PC-9 (cell line): ENCODE data around the gene PTPRD. TPM values are rescaled to one million over a fixed set of nuclear protein-coding genes. Genes with fewer than 3 reads are reported as not detected.

Source experiments
- BruUV-seq: library from RNA; stranded (reverse); fragments of 400-500 nt; replicated peaks from 2 replicates; lab custom pipeline; 2021; lab: Mats Ljungman, UMichigan
- CTCF ChIA-PET: fragments of 300-600 bp; sonication (Branson Sonifier 250); formaldehyde crosslinking; loops from one replicate; lab custom pipeline; 2022; ENCODE audit warnings: antibody characterized with exemption; lab: Charles Lee
- POLR2A ChIA-PET: fragments of 300-600 bp; sonication (Branson Sonifier 250); formaldehyde crosslinking; loops from one replicate; lab custom pipeline; 2022; ENCODE audit warnings: antibody characterized with exemption; ENCODE audit not compliant: unreplicated experiment; lab: Charles Lee
- DNase-seq, 2 experiments: peaks; one replicate each; pipeline versions ENCODE4 v3.0.0 to v3.0.0-alpha.2; 2015 to 2022; ENCODE audit warnings: mixed read lengths in 1 of 2
- H2AFZ ChIP-seq: fragments of 200-600 bp; sonication (generic); 2 replicates; pipeline ENCODE4 v1.8.1; 2017; ENCODE audit warnings: antibody characterized with exemption
- H3F3A ChIP-seq: fragments of 200-600 bp; sonication (generic); 2 replicates; pipeline ENCODE4 v1.8.1; 2017; ENCODE audit warnings: antibody characterized with exemption, mild to moderate bottlenecking, low read depth; ENCODE audit not compliant: insufficient read depth
- H3K27ac ChIP-seq: fragments of 200-600 bp; sonication (generic); 2 replicates; pipeline ENCODE4 v1.6.1; 2016; ENCODE audit warnings: mixed run types
- H3K27me3 ChIP-seq: fragments of 200-600 bp; sonication (generic); 2 replicates; pipeline ENCODE4 v1.6.1; 2016; ENCODE audit warnings: low read depth, mixed run types; ENCODE audit not compliant: insufficient read depth
- H3K36me3 ChIP-seq: fragments of 200-600 bp; sonication (generic); 2 replicates; pipeline ENCODE4 v1.6.1; 2016; ENCODE audit warnings: low read depth, mixed run types
- H3K4me1 ChIP-seq: fragments of 200-600 bp; sonication (generic); replicated peaks from 2 replicates; pipeline ENCODE4 v1.6.1; 2016; ENCODE audit warnings: mixed run types; ENCODE audit not compliant: insufficient read depth
- H3K4me2 ChIP-seq: fragments of 200-600 bp; sonication (generic); 2 replicates; pipeline ENCODE4 v1.6.1; 2017; ENCODE audit warnings: mixed run types
- H3K4me3 ChIP-seq: fragments of 200-600 bp; sonication (generic); 2 replicates; pipeline ENCODE4 v1.6.1; 2016; ENCODE audit warnings: mixed run types
- H3K79me2 ChIP-seq: fragments of 200-600 bp; sonication (generic); 2 replicates; pipeline ENCODE4 v1.6.1; 2017; ENCODE audit warnings: low read depth, mixed run types
- H3K9me2 ChIP-seq: fragments of 200-600 bp; sonication (generic); 2 replicates; pipeline ENCODE4 v1.8.1; 2017; ENCODE audit warnings: mild to moderate bottlenecking; ENCODE audit not compliant: insufficient read depth
- H3K9me3 ChIP-seq: fragments of 200-600 bp; sonication (generic); 2 replicates; pipeline ENCODE4 v1.8.1; 2016; ENCODE audit warnings: low read depth; ENCODE audit not compliant: insufficient read depth
- H4K20me1 ChIP-seq: fragments of 200-600 bp; sonication (generic); 2 replicates; pipeline ENCODE4 v1.8.1; 2017; ENCODE audit not compliant: insufficient read depth
- EZH2 ChIP-seq: fragments of 200-600 bp; sonication (generic); IDR thresholded peaks from 2 replicates; pipeline ENCODE4 v1.8.0; 2017; ENCODE audit warnings: antibody characterized with exemption, low read depth
- intact Hi-C: fragments of 100-400 bp; cut with micrococcal nuclease; formaldehyde crosslinking; loops from one replicate; pipeline ENCODE4 v1.10.0; 2022; ENCODE audit not compliant: unreplicated experiment
- total RNA-seq: library from RNA; stranded (reverse); gene quantifications from 2 replicates; pipeline ENCODE4 v1.2.3, GENCODE V29; 2021
- TF ChIP-seq, protein P1 (sequence below): fragments of 200-600 bp; sonication (generic); conservative IDR thresholded peaks from 2 replicates; pipeline ENCODE4 v1.6.1; 2017; ENCODE audit warnings: mixed run types, antibody characterized with exemption, mild to moderate bottlenecking, moderate library complexity

The PTPRD gene
- total RNA-seq, 1 experiment from 2014 or later = not detected

DNA sequence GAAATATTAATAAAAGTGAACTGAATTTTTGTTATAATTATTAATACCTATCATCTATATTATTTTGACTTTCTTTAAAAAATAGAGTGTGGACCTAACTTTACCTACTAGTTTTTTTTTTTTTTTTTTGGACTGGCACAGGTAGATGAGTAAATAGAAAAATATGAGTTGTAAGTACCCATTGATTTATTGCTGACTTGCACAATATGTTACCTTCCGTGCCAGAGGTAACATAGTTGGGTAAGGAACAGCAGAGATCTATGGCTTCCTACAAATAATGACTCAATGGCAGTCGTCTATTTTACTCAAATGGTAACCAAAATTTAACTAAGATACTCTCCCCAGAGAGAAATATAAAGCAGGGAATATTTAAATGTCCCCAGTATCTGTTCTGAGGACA lies 1212.8 kb downstream of the PTPRD start:
- H4K20me1 ChIP-seq = no peaks in the 10 kb centered on the region
- no peak for DNase-seq
- no peak overlapping the region for H3K27ac ChIP-seq
- no peaks in the 10 kb centered on the region for H3K36me3 ChIP-seq
- H3K4me1 ChIP-seq = no peaks in the 10 kb centered on the region
- ChIA-PET CTCF (no interaction called here), POLR2A (no interaction called here)
- TF ChIP-seq, protein P1, sequence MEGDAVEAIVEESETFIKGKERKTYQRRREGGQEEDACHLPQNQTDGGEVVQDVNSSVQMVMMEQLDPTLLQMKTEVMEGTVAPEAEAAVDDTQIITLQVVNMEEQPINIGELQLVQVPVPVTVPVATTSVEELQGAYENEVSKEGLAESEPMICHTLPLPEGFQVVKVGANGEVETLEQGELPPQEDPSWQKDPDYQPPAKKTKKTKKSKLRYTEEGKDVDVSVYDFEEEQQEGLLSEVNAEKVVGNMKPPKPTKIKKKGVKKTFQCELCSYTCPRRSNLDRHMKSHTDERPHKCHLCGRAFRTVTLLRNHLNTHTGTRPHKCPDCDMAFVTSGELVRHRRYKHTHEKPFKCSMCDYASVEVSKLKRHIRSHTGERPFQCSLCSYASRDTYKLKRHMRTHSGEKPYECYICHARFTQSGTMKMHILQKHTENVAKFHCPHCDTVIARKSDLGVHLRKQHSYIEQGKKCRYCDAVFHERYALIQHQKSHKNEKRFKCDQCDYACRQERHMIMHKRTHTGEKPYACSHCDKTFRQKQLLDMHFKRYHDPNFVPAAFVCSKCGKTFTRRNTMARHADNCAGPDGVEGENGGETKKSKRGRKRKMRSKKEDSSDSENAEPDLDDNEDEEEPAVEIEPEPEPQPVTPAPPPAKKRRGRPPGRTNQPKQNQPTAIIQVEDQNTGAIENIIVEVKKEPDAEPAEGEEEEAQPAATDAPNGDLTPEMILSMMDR = no peak
- intact Hi-C loops = no loop called here
- H3K9me2 ChIP-seq = no peaks in the 10 kb centered on the region
- H2AFZ ChIP-seq = no peak overlapping the region
- no peaks in the 10 kb centered on the region for H3K79me2 ChIP-seq
- no peak overlapping the region for H3K4me3 ChIP-seq
- H3K9me3 ChIP-seq = no peaks in the 10 kb centered on the region
- no peaks in the 10 kb centered on the region for H3K27me3 ChIP-seq
- H3K4me2 ChIP-seq = no peak overlapping the region
- H3F3A ChIP-seq = no peaks in the 10 kb centered on the region
- BruUV-seq = no TSS peak

DNA sequence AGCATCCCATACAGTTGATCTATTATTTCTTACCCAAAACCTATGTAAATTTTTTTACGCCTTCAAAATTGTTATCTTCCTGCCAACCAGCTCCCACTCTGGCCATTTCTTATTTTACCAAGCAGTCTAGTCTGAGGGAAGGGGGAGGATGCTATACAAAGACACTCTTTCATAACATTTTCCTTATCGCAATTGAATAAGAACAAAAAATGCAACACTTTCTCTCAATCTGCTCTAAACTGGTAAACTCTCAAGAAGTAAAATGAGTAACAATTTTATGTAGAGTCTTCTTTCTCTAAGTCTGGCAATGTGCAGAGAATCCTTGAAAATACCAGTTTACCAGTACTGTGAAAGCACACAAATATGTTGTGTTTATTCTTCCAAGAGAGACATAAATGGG lies 1216.3 kb downstream of the PTPRD start:
- Histone ChIP-seq H4K20me1 (no peaks in the 10 kb centered on the region), H3K4me2 (no peak overlapping the region), H3K27me3 (no peaks in the 10 kb centered on the region), H3F3A (no peaks in the 10 kb centered on the region), H3K9me2 (no peaks in the 10 kb centered on the region), H2AFZ (no peak overlapping the region), H3K4me1 (no peaks in the 10 kb centered on the region), H3K79me2 (no peaks in the 10 kb centered on the region), H3K4me3 (no peak overlapping the region), H3K9me3 (no peaks in the 10 kb centered on the region), H3K27ac (no peak overlapping the region), H3K36me3 (no peaks in the 10 kb centered on the region)
- DNase-seq = no peak
- BruUV-seq = no TSS peak
- no peak for TF ChIP-seq EZH2
- TF ChIP-seq, protein P1 = no peak
- intact Hi-C loops = no loop called here
- POLR2A ChIA-PET = no interaction called here
- CTCF ChIA-PET = no interaction called here

DNA sequence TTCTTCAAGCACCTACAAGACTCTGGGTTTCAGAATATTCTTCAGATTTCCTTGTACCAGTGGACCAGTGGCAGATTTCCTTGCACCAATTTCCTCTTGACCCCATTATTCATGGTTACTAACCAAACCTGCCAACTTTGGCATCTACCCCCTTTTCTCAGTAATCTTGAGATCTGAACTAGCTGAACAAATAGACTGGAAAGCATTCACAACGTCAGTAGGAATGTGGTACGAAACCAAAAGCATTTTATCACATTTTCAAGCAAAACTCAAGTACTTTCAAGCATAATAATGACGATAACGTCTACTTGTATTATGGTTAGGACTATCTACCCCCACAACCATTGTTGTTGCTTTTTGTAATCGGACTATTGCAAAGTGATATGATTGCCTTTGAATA lies 1217.3 kb downstream of the PTPRD start:
- Histone ChIP-seq H3K79me2 (no peaks in the 10 kb centered on the region), H3K4me3 (no peak overlapping the region), H4K20me1 (no peaks in the 10 kb centered on the region), H3K27me3 (no peaks in the 10 kb centered on the region), H3K9me3 (no peaks in the 10 kb centered on the region), H2AFZ (no peak overlapping the region), H3K4me2 (no peak overlapping the region), H3F3A (no peaks in the 10 kb centered on the region), H3K4me1 (no peaks in the 10 kb centered on the region), H3K27ac (no peak overlapping the region), H3K36me3 (no peaks in the 10 kb centered on the region), H3K9me2 (no peaks in the 10 kb centered on the region)
- DNase-seq = no peak
- BruUV-seq = no TSS peak
- TF ChIP-seq EZH2 = no peak
- TF ChIP-seq, protein P1 = no peak
- ChIA-PET CTCF (no interaction called here), POLR2A (no interaction called here)
- intact Hi-C loops = no loop called here
